ENCODE results near the gene BCL3.

BCL3 gene

GRCh38 chr19:44741841-44742329 is 6.6 kb upstream of the BCL3 start:
- no peak overlapping the region for H3K4me3 ChIP-seq (ENCODE audit: low read depth, low read length, poor library complexity, severe bottlenecking)
- peaks cover 4% of the 10 kb centered on the region for H3K4me1 ChIP-seq (ENCODE audit: insufficient read depth, low read length, severe bottlenecking)
- no peaks in the 10 kb centered on the region for H3K36me3 ChIP-seq (ENCODE audit: insufficient read depth, low read length)
- H3K9me3 ChIP-seq (ENCODE audit: low read length): no peaks in the 10 kb centered on the region
- TF ChIP-seq CTCF (IDR thresholded peaks at IDR 0.05; ENCODE audit: low read length): no peak
- no peak for TF ChIP-seq EZH2 (IDR thresholded peaks at IDR 0.05; ENCODE audit: borderline replicate concordance, low read length)
- no peaks in the 10 kb centered on the region for H4K20me1 ChIP-seq (ENCODE audit: insufficient read depth, low read length)
- H3K9me2 ChIP-seq (ENCODE audit: low read depth, low read length): no peaks in the 10 kb centered on the region
- H3F3A ChIP-seq (ENCODE audit: insufficient read depth, low read length): no peaks in the 10 kb centered on the region
- no peak overlapping the region for H3K4me2 ChIP-seq (ENCODE audit: low read length)
- H3K9ac ChIP-seq (ENCODE audit: low read length): no peak overlapping the region
- no peaks in the 10 kb centered on the region for H3K79me2 ChIP-seq (ENCODE audit: insufficient read depth, low read length)
- no peak overlapping the region for H2AFZ ChIP-seq (ENCODE audit: low read length)
- no peak overlapping the region for H3K27ac ChIP-seq (ENCODE audit: low read depth, low read length, poor library complexity, severe bottlenecking)
- no peaks in the 10 kb centered on the region; the same call in 1 of the 2 replicates for H3K27me3 ChIP-seq (ENCODE audit: insufficient read depth, low read length)

GRCh38 chr19:44742330-44743061 is 6.0 kb upstream of the BCL3 start:
- Histone ChIP-seq H3K4me1 (ENCODE audit: insufficient read depth, low read length, severe bottlenecking) (peaks cover 10% of the 10 kb centered on the region), H3K9ac (ENCODE audit: low read length) (no peak overlapping the region), H3K36me3 (ENCODE audit: insufficient read depth, low read length) (no peaks in the 10 kb centered on the region), H3F3A (ENCODE audit: insufficient read depth, low read length) (no peaks in the 10 kb centered on the region), H3K9me3 (ENCODE audit: low read length) (no peaks in the 10 kb centered on the region), H3K27ac (ENCODE audit: low read depth, low read length, poor library complexity, severe bottlenecking) (no peak overlapping the region), H3K4me2 (ENCODE audit: low read length) (no peak overlapping the region), H2AFZ (ENCODE audit: low read length) (no peak overlapping the region), H3K79me2 (ENCODE audit: insufficient read depth, low read length) (no peaks in the 10 kb centered on the region), H3K9me2 (ENCODE audit: low read depth, low read length) (no peaks in the 10 kb centered on the region), H4K20me1 (ENCODE audit: insufficient read depth, low read length) (no peaks in the 10 kb centered on the region), H3K27me3 (ENCODE audit: insufficient read depth, low read length) (no peaks in the 10 kb centered on the region; the same call in 1 of the 2 replicates), H3K4me3 (ENCODE audit: low read depth, low read length, poor library complexity, severe bottlenecking) (no peak overlapping the region)
- TF ChIP-seq CTCF (IDR thresholded peaks at IDR 0.05; ENCODE audit: low read length) (no peak), EZH2 (IDR thresholded peaks at IDR 0.05; ENCODE audit: borderline replicate concordance, low read length) (no peak)

GRCh38 chr19:44744871-44745332 is 3.6 kb upstream of the BCL3 start:
- H2AFZ ChIP-seq (ENCODE audit: low read length): no peak overlapping the region
- H3K4me1 ChIP-seq (ENCODE audit: insufficient read depth, low read length, severe bottlenecking): peaks cover 27% of the 10 kb centered on the region
- H3K4me2 ChIP-seq (ENCODE audit: low read length): no peak overlapping the region
- no peaks in the 10 kb centered on the region for H3K9me3 ChIP-seq (ENCODE audit: low read length)
- H3K36me3 ChIP-seq (ENCODE audit: insufficient read depth, low read length): no peaks in the 10 kb centered on the region
- H3K79me2 ChIP-seq (ENCODE audit: insufficient read depth, low read length): no peaks in the 10 kb centered on the region
- no peak overlapping the region for H3K4me3 ChIP-seq (ENCODE audit: low read depth, low read length, poor library complexity, severe bottlenecking)
- no peaks in the 10 kb centered on the region for H3F3A ChIP-seq (ENCODE audit: insufficient read depth, low read length)
- H3K9ac ChIP-seq (ENCODE audit: low read length): no peak overlapping the region
- H4K20me1 ChIP-seq (ENCODE audit: insufficient read depth, low read length): no peaks in the 10 kb centered on the region
- no peak overlapping the region for H3K27ac ChIP-seq (ENCODE audit: low read depth, low read length, poor library complexity, severe bottlenecking)
- H3K27me3 ChIP-seq (ENCODE audit: insufficient read depth, low read length): no peaks in the 10 kb centered on the region; the same call in 1 of the 2 replicates
- no peak for TF ChIP-seq EZH2 (IDR thresholded peaks at IDR 0.05; ENCODE audit: borderline replicate concordance, low read length)
- no peak for TF ChIP-seq CTCF (IDR thresholded peaks at IDR 0.05; ENCODE audit: low read length)
- no peaks in the 10 kb centered on the region for H3K9me2 ChIP-seq (ENCODE audit: low read depth, low read length)
